KG1 (cell line): ENCODE data around the gene PSMB7.

Experiments used
- DNase-seq: peaks from one replicate; lab custom pipeline; 2025; lab: John Stamatoyannopoulos, UW

The PSMB7 gene

DNA sequence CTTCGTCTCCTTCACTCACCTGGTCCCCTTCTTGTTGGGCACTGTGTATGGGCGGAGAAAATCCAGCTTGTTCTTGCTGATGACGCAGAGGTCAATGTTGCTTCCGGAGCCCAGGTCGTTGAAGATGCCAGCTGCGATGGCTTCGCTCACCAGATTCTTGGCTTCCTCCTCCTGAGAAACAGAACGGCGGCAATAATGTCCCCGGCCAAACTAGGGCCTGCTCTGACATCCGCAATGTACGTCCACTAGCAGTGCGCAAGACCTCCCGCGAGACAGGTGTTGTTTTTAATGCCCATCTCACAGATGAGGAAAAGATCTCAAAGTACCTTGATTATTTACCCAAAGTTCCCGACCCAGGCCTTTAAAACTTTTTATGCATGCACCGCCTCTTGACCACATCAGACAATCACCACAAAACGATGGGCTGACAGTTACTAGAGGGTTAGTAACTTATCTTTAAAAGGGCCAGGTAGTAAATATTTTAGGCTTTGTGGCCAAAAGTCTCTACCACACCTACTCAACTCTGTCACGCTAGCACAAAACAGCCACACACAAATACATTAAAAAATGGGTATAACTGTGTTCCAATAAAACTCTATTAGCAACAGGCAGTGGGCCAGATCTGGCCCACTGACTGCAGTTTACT is 58.4 kb downstream of the PSMB7 start:
- DNase-seq = no peak

DNA sequence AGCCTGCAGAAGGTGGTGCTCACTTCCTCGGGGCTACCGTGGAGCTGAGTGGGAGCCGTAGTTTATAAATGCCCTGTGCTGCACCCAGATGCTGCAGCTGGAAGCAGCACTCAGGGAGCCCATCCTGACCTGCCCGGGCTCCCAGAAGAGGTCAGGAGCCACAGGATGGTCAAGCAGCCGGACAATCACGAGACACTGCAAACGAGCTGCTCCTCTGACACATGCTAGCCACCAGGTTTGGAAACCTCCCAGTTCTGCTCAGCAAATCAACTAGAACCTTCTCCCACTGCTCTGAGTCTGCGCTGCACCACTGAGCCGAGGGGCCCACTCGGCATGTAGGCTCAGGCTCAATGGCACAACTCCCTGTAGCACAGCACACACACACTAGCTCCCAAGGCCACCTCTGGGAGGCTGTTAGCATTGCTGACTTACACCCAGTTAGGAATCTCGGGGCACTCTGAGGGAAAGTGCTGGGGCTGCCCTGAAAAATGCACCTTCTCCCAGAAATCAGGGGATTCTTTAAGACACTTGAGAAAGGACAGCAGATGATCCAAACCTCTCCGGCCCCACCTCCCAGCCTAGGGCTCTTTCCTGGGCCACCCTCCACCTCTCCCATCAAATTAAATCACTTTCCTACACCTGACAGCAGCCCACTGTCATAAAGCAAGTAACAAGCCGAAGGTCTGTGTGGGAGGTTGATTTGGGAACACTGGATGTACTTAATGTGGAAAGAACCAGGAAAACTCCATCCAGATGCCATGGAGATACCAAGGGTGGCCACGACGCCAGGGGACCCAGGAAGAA is 59.1 kb downstream of the PSMB7 start:
- no peak for DNase-seq

DNA sequence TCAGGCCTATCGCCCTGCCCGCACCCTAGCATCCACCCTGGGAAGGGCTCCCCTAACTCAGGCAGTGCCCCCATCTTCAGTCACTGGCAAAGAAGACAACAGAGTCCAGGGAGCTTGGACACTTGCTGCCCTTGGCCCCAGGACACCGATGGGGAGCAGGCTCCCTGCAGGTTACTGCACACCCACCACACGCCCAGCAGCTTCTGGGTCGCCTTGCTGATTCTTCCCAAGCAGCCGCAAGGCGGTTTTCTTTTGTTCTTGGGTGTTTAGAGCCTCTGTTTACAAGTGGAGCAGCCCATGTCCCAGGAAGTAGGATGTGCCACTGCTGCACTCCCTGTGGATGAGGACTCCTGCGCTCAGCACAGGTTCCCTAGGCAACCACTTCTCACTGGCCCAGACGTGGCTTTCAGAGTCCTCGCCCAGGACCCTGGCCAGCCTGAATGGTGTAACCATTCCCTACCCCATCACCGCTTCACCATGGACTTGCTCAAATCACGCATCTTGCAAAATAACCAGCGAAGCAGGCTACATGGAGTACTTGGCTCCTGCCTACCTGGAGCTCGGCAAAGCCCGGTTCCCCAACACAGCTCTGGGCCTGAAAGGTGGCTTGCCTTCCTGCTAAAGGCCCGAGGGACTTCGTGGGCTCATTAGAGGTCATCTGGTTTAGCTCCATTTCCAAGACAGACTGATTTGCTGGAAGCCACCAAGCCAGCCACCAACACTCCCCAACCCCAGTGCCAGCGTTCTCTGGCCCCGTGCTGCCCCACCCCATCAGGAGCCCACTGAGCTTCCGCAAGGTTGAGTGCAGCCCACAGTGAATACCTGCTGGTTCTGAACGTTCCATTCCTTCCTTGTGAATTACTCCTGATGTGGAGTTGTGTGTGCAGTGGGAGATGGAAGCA is 60.0 kb downstream of the PSMB7 start:
- no peak for DNase-seq

- no peak for DNase-seq
These were observed 60.8 kb downstream of the PSMB7 start for GRCh38 chr9:124354346-124355038.

GRCh38 chr9:124353811-124354274 is 61.4 kb downstream of the PSMB7 start:
- DNase-seq = no peak

GRCh38 chr9:124353166-124353768 is 62.0 kb downstream of the PSMB7 start:
- no peak for DNase-seq

DNA sequence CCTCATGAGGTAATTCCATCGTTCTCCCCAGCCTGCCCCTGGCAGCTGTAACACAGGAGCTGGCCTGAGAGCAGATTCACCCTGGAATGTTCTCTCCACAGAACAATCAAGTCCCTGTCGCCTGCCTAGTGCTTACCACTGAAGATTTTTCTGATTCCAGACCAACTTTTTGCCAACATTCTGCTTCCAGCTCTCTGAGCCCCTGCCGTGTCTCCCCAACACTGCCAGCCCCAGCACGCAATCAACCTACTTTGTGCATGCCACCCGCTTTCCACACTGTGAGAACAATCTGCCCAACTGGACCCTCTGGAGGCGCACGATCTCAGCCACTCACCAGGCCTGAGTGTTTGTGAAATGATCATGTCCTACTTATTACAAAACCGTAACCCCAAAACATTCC is 62.6 kb downstream of the PSMB7 start:
- no peak for DNase-seq

GRCh38 chr9:124351672-124352468 is 63.4 kb downstream of the PSMB7 start:
- no peak for DNase-seq

DNA sequence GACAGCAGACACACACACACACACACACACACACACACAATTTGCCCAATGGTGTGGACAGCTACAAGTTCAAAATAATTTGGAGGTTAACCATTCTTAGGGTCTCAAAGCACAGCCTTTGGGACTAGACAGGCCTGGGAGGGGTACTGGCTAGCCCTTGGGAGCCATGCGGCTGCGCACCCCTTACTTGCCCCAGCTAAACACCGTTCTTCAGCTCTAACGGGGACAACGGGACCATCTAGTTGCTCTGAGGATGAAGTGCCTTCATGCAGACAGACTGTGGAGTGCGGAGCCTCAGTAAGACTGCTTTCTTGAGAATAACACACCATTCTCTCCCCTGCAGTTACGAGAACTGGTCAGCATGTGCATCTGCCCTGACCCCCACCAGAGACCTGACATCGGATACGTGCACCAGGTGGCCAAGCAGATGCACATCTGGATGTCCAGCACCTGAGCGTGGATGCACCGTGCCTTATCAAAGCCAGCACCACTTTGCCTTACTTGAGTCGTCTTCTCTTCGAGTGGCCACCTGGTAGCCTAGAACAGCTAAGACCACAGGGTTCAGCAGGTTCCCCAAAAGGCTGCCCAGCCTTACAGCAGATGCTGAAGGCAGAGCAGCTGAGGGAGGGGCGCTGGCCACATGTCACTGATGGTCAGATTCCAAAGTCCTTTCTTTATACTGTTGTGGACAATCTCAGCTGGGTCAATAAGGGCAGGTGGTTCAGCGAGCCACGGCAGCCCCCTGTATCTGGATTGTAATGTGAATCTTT is 64.6 kb downstream of the PSMB7 start:
- DNase-seq = no peak

DNA sequence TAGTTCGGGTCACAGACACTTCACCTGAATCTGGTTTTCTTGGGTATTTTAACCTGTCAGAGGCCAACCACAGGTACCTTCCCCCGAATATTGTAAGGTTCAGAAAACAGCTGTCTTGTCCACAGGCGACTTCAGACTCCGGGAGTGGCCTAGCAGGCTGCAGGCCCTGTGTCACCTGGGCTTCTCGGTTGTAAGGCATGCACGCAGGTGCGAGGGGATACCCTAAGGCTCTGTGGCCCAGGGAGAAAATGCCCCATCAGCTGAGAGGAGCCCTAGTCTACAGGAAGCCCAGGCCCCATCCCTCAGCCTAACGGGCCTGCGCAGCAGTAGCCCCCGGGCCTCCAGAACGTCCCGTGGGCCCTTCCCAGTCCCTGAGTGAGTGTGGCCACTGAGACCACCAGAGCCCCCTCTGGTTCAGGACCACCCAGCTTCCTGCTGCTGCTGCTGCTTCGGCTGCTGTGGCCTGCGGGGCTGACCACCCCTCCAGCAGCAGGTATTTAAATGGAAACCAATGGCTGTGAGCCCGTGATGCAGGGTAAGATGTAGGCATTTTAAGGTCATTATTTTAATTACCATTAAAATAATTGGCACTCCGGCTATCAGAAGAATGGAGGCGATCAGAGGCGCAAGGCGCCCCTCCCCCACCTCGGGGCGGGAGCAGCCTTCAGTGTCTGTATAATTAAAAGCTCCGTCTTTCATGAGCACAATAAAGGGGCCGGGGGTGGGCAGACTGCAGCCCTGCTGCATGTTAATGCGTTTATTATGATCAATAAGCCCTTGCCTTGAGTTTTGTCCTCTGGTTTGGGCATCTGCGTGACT is 65.4 kb downstream of the PSMB7 start:
- no peak for DNase-seq

- no peak for DNase-seq
These were observed 66.0 kb downstream of the PSMB7 start for GRCh38 chr9:124349267-124349666.

DNA sequence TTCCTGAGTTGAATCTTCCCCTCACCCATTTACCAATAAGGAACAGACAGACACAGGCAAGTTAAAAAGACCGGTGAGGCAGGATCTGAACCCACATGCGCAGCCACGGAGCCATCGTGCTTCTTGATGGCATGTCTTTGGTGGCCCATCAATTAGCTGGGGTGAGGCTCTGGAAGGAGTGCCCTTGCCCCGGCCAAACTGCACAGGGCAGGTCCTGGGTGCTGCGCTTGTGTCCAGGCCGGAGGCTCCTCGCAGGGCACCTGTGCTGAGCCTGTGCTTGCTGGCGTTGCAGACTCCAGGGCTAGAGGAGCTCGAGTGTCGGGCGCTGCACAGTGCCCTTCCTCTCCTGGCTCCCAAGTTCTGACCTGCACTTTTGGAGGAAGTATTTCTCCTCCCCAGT is 66.4 kb downstream of the PSMB7 start:
- DNase-seq = no peak

DNA sequence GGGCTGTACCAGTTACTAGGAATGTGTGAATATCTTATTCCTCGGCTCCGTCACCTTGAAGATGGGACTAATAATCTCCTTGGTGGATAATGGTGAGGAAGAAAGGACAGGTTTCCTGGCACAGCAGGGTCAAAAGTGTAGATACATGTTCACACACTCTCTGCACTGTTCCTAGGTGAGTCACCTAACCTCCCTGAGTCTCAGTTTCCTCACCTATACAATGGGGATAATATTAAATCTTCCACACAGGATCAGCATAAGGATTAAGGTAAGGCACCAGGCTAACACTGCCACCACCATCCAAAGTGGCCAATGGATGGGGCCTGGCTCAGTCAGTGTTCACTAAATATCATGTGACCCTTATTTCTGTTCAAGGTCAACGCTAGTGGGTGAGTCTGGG is 66.9 kb downstream of the PSMB7 start:
- DNase-seq = no peak

DNA sequence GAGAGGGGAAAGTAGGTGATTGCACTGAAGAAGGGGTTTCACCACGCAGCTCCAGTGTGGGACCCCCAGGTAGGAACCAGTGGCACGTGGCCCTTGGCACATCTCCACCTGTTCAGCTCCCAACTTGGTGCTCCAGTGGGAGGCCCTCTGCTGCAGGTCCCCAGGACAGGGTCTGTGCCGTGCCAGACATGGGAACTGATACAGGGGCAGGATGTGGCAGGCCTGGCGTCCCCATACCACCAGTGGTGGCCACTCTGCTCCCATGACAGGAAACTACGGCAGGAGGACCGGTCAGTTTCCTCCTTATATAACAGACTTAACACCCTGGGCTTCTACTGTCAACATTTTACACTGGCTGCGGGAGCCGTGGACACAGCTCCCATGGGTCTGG is 67.3 kb downstream of the PSMB7 start:
- DNase-seq = no peak

GRCh38 chr9:124347206-124347967 is 67.9 kb downstream of the PSMB7 start:
- no peak for DNase-seq

DNA sequence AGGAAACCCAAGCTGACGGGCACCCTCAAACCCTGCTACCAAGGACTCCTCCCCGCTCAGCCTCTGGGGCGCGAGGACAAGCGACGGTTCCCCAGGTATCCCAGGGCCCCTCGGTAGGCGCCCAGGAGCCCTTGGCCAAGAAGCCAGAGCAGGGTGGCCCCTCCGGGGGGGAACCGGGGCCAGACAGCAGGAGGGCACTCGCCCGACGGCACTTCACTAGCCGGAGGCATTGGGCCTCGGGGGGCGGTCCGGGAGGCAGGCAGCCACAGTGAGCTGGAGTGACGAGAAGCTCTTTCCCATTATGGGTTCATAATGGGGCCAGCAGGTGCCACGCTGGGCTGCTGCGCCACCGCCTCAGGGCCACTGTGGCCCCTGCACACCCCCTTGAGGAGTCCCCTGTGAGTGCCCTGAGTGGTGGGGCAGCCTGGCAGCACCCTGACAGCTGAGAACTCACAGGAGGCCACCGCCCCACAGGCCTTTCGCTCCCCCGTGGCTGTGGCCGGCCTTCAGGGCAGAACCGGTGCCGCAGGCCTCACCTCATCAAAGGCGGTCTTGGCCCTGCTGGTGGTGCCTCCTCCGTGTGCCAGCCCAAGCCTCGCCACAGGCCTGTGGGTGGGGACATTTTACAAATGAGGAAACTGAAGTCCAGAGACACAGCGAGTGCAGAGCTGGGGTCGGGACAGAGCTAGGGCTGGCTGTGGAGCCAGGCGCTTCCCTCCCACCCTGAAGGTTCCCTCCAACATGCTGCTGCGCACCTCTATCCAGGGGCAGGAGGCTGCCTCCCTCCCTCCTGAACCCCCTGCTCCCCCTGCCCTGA is 68.7 kb downstream of the PSMB7 start:
- DNase-seq = no peak

GRCh38 chr9:124345751-124346281 is 69.4 kb downstream of the PSMB7 start:
- no peak for DNase-seq
